VCaP (cell line): ENCODE measurements around the gene PLPPR3.

ENCODE experiments used
- H3K27ac ChIP-seq: fragments of 450-650 bp; 2 replicates; pipeline ENCODE4 v1.5.1; 2017
- CTCF ChIP-seq: fragments of 450-650 bp; conservative IDR thresholded peaks from 2 replicates; pipeline ENCODE4 v1.5.1; 2017; ENCODE audit warnings: mild to moderate bottlenecking, moderate library complexity

The PLPPR3 gene

DNA sequence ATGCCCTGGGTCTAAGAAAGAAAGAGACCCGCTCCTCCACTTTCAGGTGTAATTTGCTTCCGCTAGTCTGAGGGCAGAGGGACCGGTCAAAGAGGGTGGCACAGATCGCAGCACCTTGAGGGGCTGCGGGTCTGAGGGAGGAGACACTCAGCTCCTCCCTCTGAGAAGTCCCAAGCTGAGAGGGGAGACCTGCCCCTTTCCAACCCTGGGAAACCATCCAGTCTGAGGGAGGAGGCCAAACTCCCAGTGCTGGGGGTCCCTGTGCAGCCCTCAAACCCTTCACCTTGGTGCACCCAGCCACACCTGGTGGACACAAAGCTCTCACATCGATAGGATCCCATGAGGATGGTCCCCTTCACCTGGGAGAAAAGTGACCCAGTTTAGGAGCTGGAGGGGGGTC is 57.9 kb downstream of the PLPPR3 start:
- H3K27ac ChIP-seq = no peak overlapping the region
- TF ChIP-seq CTCF = no peak

- H3K27ac ChIP-seq = no peak overlapping the region
- no peak for TF ChIP-seq CTCF
Measured at GRCh38 chr19:763181-763580, 58.6 kb downstream of the PLPPR3 start.
